Measurements from ENCODE around the gene ATP9B.

- no peak for TF ChIP-seq GABPA (IDR thresholded peaks at IDR 0.05 in 1 of 2, conservative IDR thresholded peaks at IDR 0.05 in 1 of 2)
- no peak for TF ChIP-seq ZBTB33 (IDR thresholded peaks at IDR 0.05)
- TF ChIP-seq MAX (IDR thresholded peaks at IDR 0.05) = no peak
Observed at GRCh38 chr18:79381811-79382311, 312.7 kb downstream of the ATP9B start.

All from liver (tissue), 2 donors.